Stimulated activated naive CD8-positive, alpha-beta T cell treated with anti-CD3 and anti-CD28 coated beads, Interleukin-15, Interleukin-2, amounts not matched to agents 100 U/mL and 50 U/mL, for 24 hours (primary cell): ENCODE measurements around the gene MYH7.

ENCODE experiments used
- ATAC-seq: fragments of 150-1000 bp; cut with Tn5 transposase; one replicate; pipeline ENCODE4 v1.10.0; 2021
- DNase-seq: peaks from one replicate; pipeline ENCODE4 v3.0.0; 2021

Gene MYH7

GRCh38 chr14:23366426-23366921 lies 69.0 kb downstream of the MYH7 start:
- DNase-seq = no peak
- ATAC-seq = no peak

GRCh38 chr14:23365732-23366425 lies 69.6 kb downstream of the MYH7 start:
- DNase-seq (no peak), ATAC-seq (no peak)

- ATAC-seq (no peak), DNase-seq (no peak)
Measured at GRCh38 chr14:23365036-23365731, 70.3 kb downstream of the MYH7 start, which contains the start of gene EFS. EFS (minus strand) TSS chr14:23365172; CDS start chr14:23365025, 147 bp downstream.

GRCh38 chr14:23364164-23365035 lies 71.1 kb downstream of the MYH7 start:
- DNase-seq (no peak), ATAC-seq (no peak)
